Measurements from ENCODE around the gene LILRA1.
"Not testable (repeated sequence)": the region's sequence is repeated elsewhere in the genome, so short reads cannot be mapped to it uniquely, and the experiment has no call there.

DNA sequence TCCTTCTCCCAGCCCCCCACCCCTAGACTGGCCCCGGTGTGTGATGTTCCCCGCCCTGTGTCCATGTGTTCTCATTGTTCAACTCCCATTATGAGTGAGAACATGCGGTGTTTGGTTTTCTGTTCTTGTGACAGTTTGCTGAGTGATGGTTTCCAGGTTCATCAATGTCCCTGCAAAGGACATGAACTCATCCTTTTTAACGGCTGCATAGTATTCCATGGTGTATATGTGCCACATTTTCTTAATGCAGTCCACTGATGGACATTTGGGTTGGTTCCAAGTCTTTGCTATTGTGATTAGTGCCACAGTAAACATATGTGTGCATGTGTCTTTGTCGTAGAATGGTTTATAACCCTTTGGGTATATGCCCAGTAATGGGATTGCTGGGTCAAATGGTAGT lies 15.2 kb upstream of the LILRA1 start:
- TF ChIP-seq, protein P1, sequence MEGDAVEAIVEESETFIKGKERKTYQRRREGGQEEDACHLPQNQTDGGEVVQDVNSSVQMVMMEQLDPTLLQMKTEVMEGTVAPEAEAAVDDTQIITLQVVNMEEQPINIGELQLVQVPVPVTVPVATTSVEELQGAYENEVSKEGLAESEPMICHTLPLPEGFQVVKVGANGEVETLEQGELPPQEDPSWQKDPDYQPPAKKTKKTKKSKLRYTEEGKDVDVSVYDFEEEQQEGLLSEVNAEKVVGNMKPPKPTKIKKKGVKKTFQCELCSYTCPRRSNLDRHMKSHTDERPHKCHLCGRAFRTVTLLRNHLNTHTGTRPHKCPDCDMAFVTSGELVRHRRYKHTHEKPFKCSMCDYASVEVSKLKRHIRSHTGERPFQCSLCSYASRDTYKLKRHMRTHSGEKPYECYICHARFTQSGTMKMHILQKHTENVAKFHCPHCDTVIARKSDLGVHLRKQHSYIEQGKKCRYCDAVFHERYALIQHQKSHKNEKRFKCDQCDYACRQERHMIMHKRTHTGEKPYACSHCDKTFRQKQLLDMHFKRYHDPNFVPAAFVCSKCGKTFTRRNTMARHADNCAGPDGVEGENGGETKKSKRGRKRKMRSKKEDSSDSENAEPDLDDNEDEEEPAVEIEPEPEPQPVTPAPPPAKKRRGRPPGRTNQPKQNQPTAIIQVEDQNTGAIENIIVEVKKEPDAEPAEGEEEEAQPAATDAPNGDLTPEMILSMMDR (conservative IDR thresholded peaks at IDR 0.05), result not testable (repeated sequence)
- TF ChIP-seq ZFX (IDR thresholded peaks at IDR 0.05), result not testable (repeated sequence)

Data from C4-2B (cell line).